BJ (cell line): Measurements from ENCODE around the gene SUGCT. TPM values are rescaled to one million over a fixed set of nuclear protein-coding genes. Genes with fewer than 3 reads are reported as not detected.
A peak's percentile ranks its signal among the peaks of the same experiment; 100 is the strongest.

Source experiments
- CTCF ChIA-PET: fragments of 350-600 bp; formaldehyde crosslinking; extraction: SDS; loops from one replicate; lab custom pipeline; 2021; ENCODE audit warnings: antibody characterized with exemption, inconsistent platforms; lab: Yijun Ruan, JAX
- POLR2A ChIA-PET: fragments of 300-600 bp; sonication (Branson Sonifier 250); formaldehyde crosslinking; extraction: SDS; loops from one replicate; lab custom pipeline; 2021; ENCODE audit warnings: antibody characterized with exemption; lab: Charles Lee
- DNase-seq: peaks from one replicate; pipeline ENCODE4 v3.0.0-alpha.2; 2011; ENCODE audit warnings: low read depth
- H3K27me3 ChIP-seq: 2 replicates; pipeline ENCODE4 v1.6.0; 2011; ENCODE audit warnings: low read length; ENCODE audit not compliant: control insufficient read depth, insufficient read depth
- H3K36me3 ChIP-seq: 2 replicates; pipeline ENCODE4 v1.5.1; 2011; ENCODE audit warnings: low read length; ENCODE audit not compliant: control insufficient read depth, insufficient read depth
- H3K4me3 ChIP-seq: 2 replicates; pipeline ENCODE4 v1.5.1; 2011; ENCODE audit warnings: low read depth, mild to moderate bottlenecking, control low read depth, low read length
- CTCF ChIP-seq: IDR thresholded peaks from 2 replicates; pipeline ENCODE4 v1.5.1; 2011; ENCODE audit warnings: low read depth, mild to moderate bottlenecking, control low read depth, inconsistent platforms, low read length, moderate library complexity; ENCODE audit not compliant: insufficient read depth
- polyA plus RNA-seq: library from polyadenylated mRNA; depleted of rRNA; stranded (reverse); fragments of >200 nt; gene quantifications from 2 replicates; pipeline ENCODE4 v1.2.3, GENCODE V29; 2011

SUGCT gene
- polyA plus RNA-seq, 1 experiment, result 10.6 TPM

GRCh38 chr7:40680657-40681056 is 545.9 kb downstream of the SUGCT start:
- Histone ChIP-seq H3K4me3 (no peak overlapping the region), H3K36me3 (no peaks in the 10 kb centered on the region), H3K27me3 (no peaks in the 10 kb centered on the region)
- TF ChIP-seq CTCF, result peak; percentile 31
- CTCF ChIA-PET, result no interaction called here
- no peak for DNase-seq
- POLR2A ChIA-PET, result no interaction called here

DNA sequence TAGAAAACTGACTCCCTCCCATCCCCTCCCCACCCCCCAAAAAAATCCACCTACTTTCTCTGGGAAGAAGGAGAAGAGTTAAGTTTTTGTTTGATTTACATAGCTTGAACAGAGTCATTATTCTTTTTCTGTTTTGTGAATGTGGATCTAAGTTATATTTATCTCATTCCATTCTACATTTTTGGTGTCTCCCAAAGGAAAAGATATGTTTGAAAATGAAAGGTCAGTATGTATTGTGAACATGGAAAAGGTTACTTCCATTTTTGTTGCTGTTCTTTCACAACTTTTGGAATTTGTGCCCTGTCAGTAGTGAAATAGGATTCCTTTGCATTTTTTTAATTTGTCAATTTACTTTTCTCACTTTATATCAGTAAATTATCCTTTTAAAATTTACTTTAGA is 547.9 kb downstream of the SUGCT start:
- POLR2A ChIA-PET, result no interaction called here
- no peaks in the 10 kb centered on the region for H3K36me3 ChIP-seq
- no peak overlapping the region for H3K4me3 ChIP-seq
- CTCF ChIA-PET, result no interaction called here
- TF ChIP-seq CTCF, result no peak
- no peak for DNase-seq
- no peaks in the 10 kb centered on the region for H3K27me3 ChIP-seq

GRCh38 chr7:40694026-40694809 is 559.4 kb downstream of the SUGCT start:
- CTCF ChIA-PET, result no interaction called here
- no peak for DNase-seq

DNA sequence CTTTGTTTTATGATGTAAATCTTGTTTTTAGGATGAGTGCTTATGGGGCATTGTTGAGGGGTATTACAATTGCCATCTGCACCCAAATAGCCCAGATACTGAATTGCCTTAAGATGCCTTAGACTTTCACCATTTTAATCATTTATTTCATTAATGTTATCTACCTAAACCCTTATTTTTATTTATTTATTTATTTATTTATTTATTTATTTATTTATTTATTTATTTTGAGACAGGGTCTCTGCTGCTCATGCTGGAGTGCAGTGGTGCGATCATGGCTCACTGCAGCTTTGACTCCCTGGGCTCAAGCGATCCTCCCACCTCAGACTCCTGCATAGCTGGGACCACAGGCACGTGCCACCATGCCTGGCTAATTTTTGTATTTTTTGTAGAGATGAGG is 560.2 kb downstream of the SUGCT start:
- no peak for TF ChIP-seq CTCF
- no peak overlapping the region for H3K4me3 ChIP-seq
- ChIA-PET CTCF (no interaction called here), POLR2A (no interaction called here)
- H3K27me3 ChIP-seq, result no peaks in the 10 kb centered on the region
- H3K36me3 ChIP-seq, result no peaks in the 10 kb centered on the region
- no peak for DNase-seq

More at GRCh38 chr7:40694026-40694809, 559.4 kb downstream of the SUGCT start:
- Histone ChIP-seq H3K27me3 (no peaks in the 10 kb centered on the region), H3K36me3 (no peaks in the 10 kb centered on the region), H3K4me3 (no peak overlapping the region)
- TF ChIP-seq CTCF, result no peak
- POLR2A ChIA-PET, result no interaction called here

GRCh38 chr7:40697653-40698052 is 562.8 kb downstream of the SUGCT start:
- DNase-seq, result no peak
- TF ChIP-seq CTCF, result no peak
- Histone ChIP-seq H3K27me3 (no peaks in the 10 kb centered on the region), H3K36me3 (no peaks in the 10 kb centered on the region), H3K4me3 (no peak overlapping the region)
- ChIA-PET POLR2A (interaction anchor here (0.6 kb wide), 1 partner anchor 395 kb away, joined by 4 read pairs; no protein-coding TSS in a partner anchor), CTCF (no interaction called here)
